OCI-M2 (cell line): ENCODE measurements around the gene IL17REL.
"Not testable (repeated sequence)": the region's sequence is repeated elsewhere in the genome, so short reads cannot be mapped to it uniquely, and the experiment has no call there.

Experiments used
- DNase-seq: peaks from one replicate; lab custom pipeline; 2025; ENCODE audit not compliant: unreplicated experiment; lab: John Stamatoyannopoulos, UW

The IL17REL gene

GRCh38 chr22:49992921-49993648, 19.5 kb downstream of the IL17REL start:
- DNase-seq = no peak

GRCh38 chr22:49991907-49992533, 20.5 kb downstream of the IL17REL start:
- DNase-seq = no peak

- no peak for DNase-seq
These were observed 21.4 kb downstream of the IL17REL start for GRCh38 chr22:49991167-49991566.

- DNase-seq = not testable (repeated sequence)
These were observed 22.7 kb downstream of the IL17REL start for GRCh38 chr22:49989826-49990225.

GRCh38 chr22:49986325-49986724, 26.2 kb downstream of the IL17REL start:
- DNase-seq = no peak

GRCh38 chr22:49983148-49984042, 29.2 kb downstream of the IL17REL start:
- DNase-seq = no peak

GRCh38 chr22:49981799-49982198, 30.8 kb downstream of the IL17REL start:
- not testable (repeated sequence) for DNase-seq

- no peak for DNase-seq
These were observed 32.8 kb downstream of the IL17REL start for GRCh38 chr22:49979587-49980264.

- DNase-seq = no peak
These were observed 35.0 kb downstream of the IL17REL start for GRCh38 chr22:49977578-49977977.

- DNase-seq = no peak
These were observed 36.0 kb downstream of the IL17REL start for GRCh38 chr22:49976439-49977175.

- DNase-seq = no peak
These were observed 36.8 kb downstream of the IL17REL start for GRCh38 chr22:49975543-49976389.

GRCh38 chr22:49973018-49973961, 39.3 kb downstream of the IL17REL start:
- DNase-seq = no peak

GRCh38 chr22:49972163-49973017, 40.2 kb downstream of the IL17REL start:
- no peak for DNase-seq

GRCh38 chr22:49971232-49972162, 41.1 kb downstream of the IL17REL start:
- no peak for DNase-seq

- peak; percentile 41 for DNase-seq
These were observed 41.9 kb downstream of the IL17REL start for GRCh38 chr22:49970528-49971231.
